Prostate gland (tissue), 2 donors: Measurements from ENCODE around the gene SIDT2.

Experiments used
- POLR2A ChIP-seq: fragments of 450-650 bp; IDR thresholded peaks from one replicate; pipeline ENCODE4 v1.6.1; 2016; ENCODE audit warnings: antibody characterized with exemption, mild to moderate bottlenecking
- POLR2AphosphoS5 ChIP-seq: sonication (generic); formaldehyde crosslinking; IDR thresholded peaks from one replicate; pipeline ENCODE4 v1.6.1; 2017; ENCODE audit warnings: antibody characterized with exemption
- TF ChIP-seq, protein P1 (sequence below), 4 experiments: fragments of 200-600 bp in 2 of 4; fragments of 450-650 bp in 2 of 4; sonication (generic) in 2 of 4; IDR thresholded peaks; 1 replicate in 3 of 4; 2 replicates in 1 of 4; pipeline ENCODE4 v1.5.1; 2016 to 2019; ENCODE audit warnings: antibody characterized with exemption in 4 of 4, mild to moderate bottlenecking in 2 of 4, moderate library complexity in 2 of 4

DNA sequence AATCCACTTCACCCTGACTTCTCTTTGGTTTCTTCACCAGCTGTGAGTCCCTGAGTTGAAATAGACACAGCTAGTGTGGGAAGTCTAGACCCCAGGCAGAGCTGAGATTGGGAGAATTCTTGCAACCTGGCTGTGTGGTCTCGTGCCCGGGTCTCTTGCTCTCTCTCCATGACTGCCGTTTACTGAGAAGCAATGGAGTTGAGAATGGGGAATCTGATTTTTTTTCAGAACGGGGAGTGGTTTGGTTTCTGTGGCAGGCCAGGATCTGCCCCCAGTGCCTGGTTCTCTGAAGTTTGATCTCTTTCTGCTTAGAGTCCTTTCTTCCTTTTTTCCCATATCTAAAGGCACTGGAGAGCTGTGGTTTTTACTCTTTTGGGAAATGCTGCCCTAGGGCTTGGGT, 1.5 kb downstream of the SIDT2 start:
- TF ChIP-seq POLR2A (no peak), POLR2AphosphoS5 (no peak)
- TF ChIP-seq, protein P1, sequence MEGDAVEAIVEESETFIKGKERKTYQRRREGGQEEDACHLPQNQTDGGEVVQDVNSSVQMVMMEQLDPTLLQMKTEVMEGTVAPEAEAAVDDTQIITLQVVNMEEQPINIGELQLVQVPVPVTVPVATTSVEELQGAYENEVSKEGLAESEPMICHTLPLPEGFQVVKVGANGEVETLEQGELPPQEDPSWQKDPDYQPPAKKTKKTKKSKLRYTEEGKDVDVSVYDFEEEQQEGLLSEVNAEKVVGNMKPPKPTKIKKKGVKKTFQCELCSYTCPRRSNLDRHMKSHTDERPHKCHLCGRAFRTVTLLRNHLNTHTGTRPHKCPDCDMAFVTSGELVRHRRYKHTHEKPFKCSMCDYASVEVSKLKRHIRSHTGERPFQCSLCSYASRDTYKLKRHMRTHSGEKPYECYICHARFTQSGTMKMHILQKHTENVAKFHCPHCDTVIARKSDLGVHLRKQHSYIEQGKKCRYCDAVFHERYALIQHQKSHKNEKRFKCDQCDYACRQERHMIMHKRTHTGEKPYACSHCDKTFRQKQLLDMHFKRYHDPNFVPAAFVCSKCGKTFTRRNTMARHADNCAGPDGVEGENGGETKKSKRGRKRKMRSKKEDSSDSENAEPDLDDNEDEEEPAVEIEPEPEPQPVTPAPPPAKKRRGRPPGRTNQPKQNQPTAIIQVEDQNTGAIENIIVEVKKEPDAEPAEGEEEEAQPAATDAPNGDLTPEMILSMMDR (IDR thresholded peaks at IDR 0.05) = no peak
